PC-9 (cell line): ENCODE measurements around the gene SLC12A4.

Experiments
- EZH2 ChIP-seq: fragments of 200-600 bp; sonication (generic); IDR thresholded peaks from 2 replicates; pipeline ENCODE4 v1.8.0; 2017; ENCODE audit warnings: antibody characterized with exemption, low read depth
- TF ChIP-seq, protein P1 (sequence below): fragments of 200-600 bp; sonication (generic); conservative IDR thresholded peaks from 2 replicates; pipeline ENCODE4 v1.6.1; 2017; ENCODE audit warnings: mixed run types, antibody characterized with exemption, mild to moderate bottlenecking, moderate library complexity

DNA sequence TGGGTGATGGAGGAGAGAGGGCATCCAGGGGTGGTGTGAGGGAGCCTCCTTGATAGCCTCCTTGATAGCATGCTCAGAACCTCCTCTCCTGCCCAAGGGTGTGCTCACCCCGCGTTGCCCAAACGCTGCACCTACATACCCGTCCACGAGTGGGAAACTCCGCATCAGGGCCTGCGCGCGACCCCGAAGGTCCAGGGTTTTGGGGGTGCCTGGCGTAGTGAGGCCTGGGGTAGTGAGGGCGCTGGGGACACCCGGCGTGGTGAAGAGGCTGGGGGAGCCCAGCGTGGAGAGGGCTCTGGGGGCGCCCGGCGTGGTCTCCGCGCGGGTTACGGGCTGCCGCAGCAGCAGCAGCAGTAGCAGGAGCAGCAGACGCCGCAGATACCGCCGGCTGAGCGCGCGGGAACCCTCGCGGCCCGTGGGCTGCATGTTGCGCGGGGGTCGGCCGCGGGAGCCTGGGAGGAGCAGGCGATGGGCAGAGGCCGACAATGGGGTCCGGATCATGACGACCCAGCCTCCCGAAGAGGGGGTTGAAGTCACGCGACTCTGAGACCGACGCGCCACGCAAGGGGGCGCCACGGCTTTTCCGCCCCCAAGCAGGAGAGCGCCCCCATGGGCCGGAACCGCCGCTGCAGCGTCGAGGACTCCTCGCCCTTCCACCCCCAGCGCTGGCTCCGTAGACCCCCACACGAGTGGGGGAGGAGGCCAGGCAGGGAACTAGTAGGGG lies 11.7 kb upstream of the SLC12A4 start, which contains the start of gene DPEP3:
- TF ChIP-seq, protein P1, sequence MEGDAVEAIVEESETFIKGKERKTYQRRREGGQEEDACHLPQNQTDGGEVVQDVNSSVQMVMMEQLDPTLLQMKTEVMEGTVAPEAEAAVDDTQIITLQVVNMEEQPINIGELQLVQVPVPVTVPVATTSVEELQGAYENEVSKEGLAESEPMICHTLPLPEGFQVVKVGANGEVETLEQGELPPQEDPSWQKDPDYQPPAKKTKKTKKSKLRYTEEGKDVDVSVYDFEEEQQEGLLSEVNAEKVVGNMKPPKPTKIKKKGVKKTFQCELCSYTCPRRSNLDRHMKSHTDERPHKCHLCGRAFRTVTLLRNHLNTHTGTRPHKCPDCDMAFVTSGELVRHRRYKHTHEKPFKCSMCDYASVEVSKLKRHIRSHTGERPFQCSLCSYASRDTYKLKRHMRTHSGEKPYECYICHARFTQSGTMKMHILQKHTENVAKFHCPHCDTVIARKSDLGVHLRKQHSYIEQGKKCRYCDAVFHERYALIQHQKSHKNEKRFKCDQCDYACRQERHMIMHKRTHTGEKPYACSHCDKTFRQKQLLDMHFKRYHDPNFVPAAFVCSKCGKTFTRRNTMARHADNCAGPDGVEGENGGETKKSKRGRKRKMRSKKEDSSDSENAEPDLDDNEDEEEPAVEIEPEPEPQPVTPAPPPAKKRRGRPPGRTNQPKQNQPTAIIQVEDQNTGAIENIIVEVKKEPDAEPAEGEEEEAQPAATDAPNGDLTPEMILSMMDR: no peak
- TF ChIP-seq EZH2: no peak
